CD4-positive, alpha-beta T cell treated with Interleukin-17A for 1 hour (primary cell): ENCODE results near the gene NUP210L.
"Not testable (repeated sequence)": the region's sequence is repeated elsewhere in the genome, so short reads cannot be mapped to it uniquely, and the experiment has no call there.

Experiments used
- DNase-seq: peaks from one replicate; pipeline ENCODE4 v3.0.0-alpha.2; 2020

Gene NUP210L

GRCh38 chr1:153990468-153991150 lies 164.3 kb downstream of the NUP210L start, which contains the start of gene RPS27:
TSS of gene RPS27 (plus strand) at chr1:153990762. CDS start at chr1:153990797, 35 bp downstream.
- peak; percentile 97 for DNase-seq

- no peak for DNase-seq
Observed at GRCh38 chr1:153987621-153988020, 167.3 kb downstream of the NUP210L start.

- no peak for DNase-seq
Observed at GRCh38 chr1:153985941-153986761, 168.7 kb downstream of the NUP210L start, which contains the start of gene RAB13. TSS of gene RAB13 (minus strand) at chr1:153986339. CDS start at chr1:153986236, 103 bp downstream.

GRCh38 chr1:153985341-153985912 lies 169.4 kb downstream of the NUP210L start:
- DNase-seq: no peak

GRCh38 chr1:153984123-153984894 lies 170.6 kb downstream of the NUP210L start:
- no peak for DNase-seq

GRCh38 chr1:153981735-153982134 lies 173.1 kb downstream of the NUP210L start:
- not testable (repeated sequence) for DNase-seq

- DNase-seq: not testable (repeated sequence)
Observed at GRCh38 chr1:153979091-153979490, 175.8 kb downstream of the NUP210L start.

GRCh38 chr1:153978274-153978909 lies 176.5 kb downstream of the NUP210L start:
- no peak for DNase-seq

- DNase-seq: peak; percentile 88
Observed at GRCh38 chr1:153977250-153978240, 177.3 kb downstream of the NUP210L start, which contains the start of gene JTB. TSS of gene JTB (minus strand) at chr1:153977674. CDS start at chr1:153977252, 422 bp downstream.

- no peak for DNase-seq
Observed at GRCh38 chr1:153976819-153977249, 178.0 kb downstream of the NUP210L start.

- DNase-seq: no peak
Observed at GRCh38 chr1:153973525-153973924, 181.3 kb downstream of the NUP210L start.

GRCh38 chr1:153973071-153973470 lies 181.8 kb downstream of the NUP210L start:
- no peak for DNase-seq

GRCh38 chr1:153970346-153970745 lies 184.5 kb downstream of the NUP210L start:
- DNase-seq: no peak

- DNase-seq: no peak
Observed at GRCh38 chr1:153968972-153969371, 185.9 kb downstream of the NUP210L start.

- no peak for DNase-seq
Observed at GRCh38 chr1:153968408-153968807, 186.5 kb downstream of the NUP210L start.

- DNase-seq: no peak
Observed at GRCh38 chr1:153968000-153968363, 186.9 kb downstream of the NUP210L start.

- peak; percentile 93 for DNase-seq
Observed at GRCh38 chr1:153967107-153967999, 187.5 kb downstream of the NUP210L start, which contains the start of gene CREB3L4. TSS of gene CREB3L4 (plus strand) at chr1:153967902. CDS start at chr1:153968526, 624 bp downstream.

GRCh38 chr1:153963850-153964331 lies 191.0 kb downstream of the NUP210L start:
- DNase-seq: no peak
